ENCODE measurements around the gene P2RY8. TPM values are rescaled to one million over a fixed set of nuclear protein-coding genes. Genes with fewer than 3 reads are reported as not detected.

Gene P2RY8
- total RNA-seq, 2 experiments from 2014 or later: 9.8 to 10.6 TPM

DNA sequence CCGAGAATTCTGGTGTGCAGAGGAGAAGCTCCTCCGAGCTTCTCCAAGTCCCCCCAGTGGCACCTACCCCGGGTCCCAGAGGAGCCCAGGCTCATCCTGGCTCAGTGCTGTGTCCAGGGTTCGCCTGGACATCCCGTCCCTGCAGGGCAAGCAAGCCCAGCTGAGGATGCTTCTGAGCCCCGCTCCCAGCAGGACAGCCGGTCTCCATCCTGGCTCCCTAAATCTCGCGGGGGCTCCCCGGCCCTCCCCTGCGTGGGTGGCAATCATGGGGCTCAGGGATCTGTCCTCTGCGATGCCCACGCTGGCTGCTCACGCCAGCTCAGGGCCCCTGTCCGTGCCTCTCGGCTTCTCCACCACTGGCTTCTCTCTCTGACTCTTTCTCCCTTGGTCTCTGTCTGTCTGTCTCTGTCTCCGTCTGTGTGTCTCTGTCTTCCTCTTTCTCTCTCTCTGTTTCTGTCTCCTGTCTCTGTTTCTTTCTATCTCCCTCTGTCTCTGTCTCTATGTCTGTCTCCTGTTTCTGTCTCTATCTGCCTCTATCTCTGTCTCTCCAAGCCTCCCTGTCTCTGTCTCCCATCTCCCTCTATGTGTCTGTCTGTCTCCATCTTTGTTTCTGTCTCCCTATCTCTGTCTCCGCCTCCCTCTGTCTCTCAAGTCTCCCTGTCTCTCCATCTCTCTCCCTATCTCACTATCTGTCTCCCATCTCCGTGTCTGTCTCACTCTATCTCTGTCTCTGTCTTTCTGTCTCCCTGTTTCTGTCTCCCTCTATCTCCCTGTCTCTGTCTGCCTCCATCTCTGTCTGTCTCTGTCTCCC lies 117.2 kb downstream of the P2RY8 start:
- Mint-ChIP-seq H3K36me3 (ENCODE audit: low read depth) (peaks cover 46% of the 10 kb centered on the region), H3K27ac (peak overlapping the region; percentile 32), H3K9me3 (peaks cover 9% of the 10 kb centered on the region), H3K4me1 (ENCODE audit: low read depth) (no peaks in the 10 kb centered on the region), H3K4me3 (no peak overlapping the region), H3K27me3 (ENCODE audit: low read depth) (no peaks in the 10 kb centered on the region)
- no peak for DNase-seq
- CTCF ChIA-PET: no interaction called here
- intact Hi-C loops (cut with micrococcal nuclease): no loop called here

DNA sequence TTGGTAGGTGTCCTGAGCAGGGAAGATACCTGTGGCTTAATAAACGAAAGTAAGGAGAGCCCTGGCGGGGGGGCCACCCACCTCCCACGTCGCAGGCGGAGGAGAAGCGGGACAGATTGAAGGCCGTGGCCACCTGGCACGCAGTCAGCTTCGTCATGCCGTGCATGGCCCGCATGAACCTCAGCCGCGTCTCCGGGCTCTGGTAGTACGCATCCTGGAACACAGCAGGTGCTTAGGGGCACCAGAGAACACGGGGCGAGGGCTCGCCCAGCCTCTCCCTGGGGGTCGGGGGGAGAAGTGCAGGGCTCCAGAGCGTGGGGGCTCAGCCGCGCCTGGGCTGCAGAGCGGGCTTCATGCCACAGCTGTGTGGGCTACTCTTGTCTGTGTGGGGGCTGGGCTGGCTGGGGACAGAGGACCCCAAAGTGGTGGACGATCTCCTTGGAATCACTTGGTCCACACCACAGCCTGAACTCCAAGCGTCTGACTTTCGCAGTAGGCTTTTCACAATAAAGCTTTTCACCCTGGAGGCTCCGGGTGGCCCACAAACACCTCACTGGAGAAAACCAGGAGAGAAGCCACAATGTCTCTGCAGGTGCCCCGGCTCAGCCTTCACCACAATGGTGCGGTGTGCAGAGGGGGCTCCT lies 118.0 kb downstream of the P2RY8 start:
- H3K27me3 Mint-ChIP-seq (ENCODE audit: low read depth): no peaks in the 10 kb centered on the region
- H3K36me3 Mint-ChIP-seq (ENCODE audit: low read depth): peaks cover 43% of the 10 kb centered on the region
- H3K9me3 Mint-ChIP-seq: peaks cover 9% of the 10 kb centered on the region
- intact Hi-C loops (cut with micrococcal nuclease): no loop called here
- H3K4me3 Mint-ChIP-seq: no peak overlapping the region
- H3K4me1 Mint-ChIP-seq (ENCODE audit: low read depth): no peaks in the 10 kb centered on the region
- CTCF ChIA-PET: no interaction called here
- DNase-seq: no peak
- no peak overlapping the region for H3K27ac Mint-ChIP-seq

DNA sequence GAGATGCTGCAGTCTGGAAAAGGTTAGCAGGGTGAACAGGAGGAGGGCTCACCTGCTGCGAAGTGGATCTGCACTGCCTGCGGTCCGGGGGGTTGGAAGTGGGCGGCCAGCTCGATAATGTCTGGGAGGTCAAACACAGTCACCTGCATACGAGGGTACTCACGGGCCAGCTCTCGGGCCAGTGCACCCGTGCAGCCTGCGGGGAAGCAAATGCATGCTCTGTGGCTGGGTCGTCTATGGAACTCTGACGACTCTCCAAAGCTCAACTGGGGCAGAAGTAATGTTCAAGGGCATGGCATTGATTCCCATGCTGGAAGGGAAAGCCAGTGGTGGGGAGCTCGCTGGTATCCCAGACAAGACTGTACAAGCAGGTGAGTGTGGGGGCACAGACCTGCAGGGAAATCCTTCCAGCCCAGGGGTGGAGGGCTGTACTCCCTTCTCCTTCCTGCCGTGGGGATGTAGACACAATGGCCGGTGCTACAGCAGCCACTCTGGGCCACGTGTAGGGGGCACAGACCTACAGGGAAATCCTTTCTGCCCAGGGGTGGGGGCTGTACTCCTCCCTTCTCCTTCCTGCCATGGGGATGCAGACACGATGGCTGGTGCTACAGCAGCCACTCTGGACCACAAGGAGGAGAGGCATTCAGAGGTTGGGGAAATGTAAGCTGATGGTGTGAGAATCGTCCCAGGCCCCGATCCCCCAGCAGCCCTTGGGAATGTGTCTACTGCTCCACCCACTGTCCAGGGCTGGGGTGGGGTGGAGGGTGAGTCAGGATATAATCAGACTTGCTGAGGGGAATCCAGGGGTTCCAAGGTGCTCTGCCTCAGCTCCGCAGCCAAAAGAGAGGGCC lies 118.8 kb downstream of the P2RY8 start:
- DNase-seq: no peak
- Mint-ChIP-seq H3K27ac (no peak overlapping the region), H3K4me1 (ENCODE audit: low read depth) (no peaks in the 10 kb centered on the region), H3K4me3 (no peak overlapping the region), H3K27me3 (ENCODE audit: low read depth) (no peaks in the 10 kb centered on the region), H3K9me3 (peaks cover 9% of the 10 kb centered on the region), H3K36me3 (ENCODE audit: low read depth) (peaks cover 44% of the 10 kb centered on the region)
- CTCF ChIA-PET: no interaction called here
- intact Hi-C loops (cut with micrococcal nuclease): no loop called here

DNA sequence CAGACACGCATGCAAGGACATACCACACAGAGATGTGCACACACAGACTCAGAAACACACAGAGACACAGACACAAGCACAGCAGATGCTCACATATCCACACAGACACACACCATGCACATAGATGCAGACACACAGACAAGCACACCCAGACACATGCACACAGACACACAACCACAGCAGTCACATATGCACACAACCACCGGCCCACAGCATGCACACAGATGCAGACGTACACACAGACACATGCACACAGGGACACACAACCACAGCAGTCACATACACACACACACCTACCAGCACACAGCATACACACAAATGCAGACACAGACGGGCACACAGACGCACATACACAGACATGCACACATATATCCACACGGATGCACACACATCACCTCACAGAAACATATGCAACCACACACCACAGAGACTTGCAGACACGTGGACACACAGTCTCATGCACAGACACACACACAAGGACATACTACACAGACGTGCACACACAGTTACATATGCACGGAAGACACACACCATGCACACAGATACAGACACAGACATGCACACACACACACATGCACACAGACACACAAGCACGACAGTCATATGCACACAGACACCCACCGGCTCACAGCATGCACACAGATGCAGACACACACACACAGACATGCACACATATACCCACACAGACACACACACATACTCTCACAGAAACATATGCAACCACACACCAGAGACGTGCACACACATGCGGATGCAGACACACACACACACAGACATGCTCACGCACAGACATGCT lies 119.8 kb downstream of the P2RY8 start:
- intact Hi-C loops (cut with micrococcal nuclease): no loop called here
- CTCF ChIA-PET: no interaction called here
- Mint-ChIP-seq H3K9me3 (peaks cover 9% of the 10 kb centered on the region), H3K36me3 (ENCODE audit: low read depth) (peaks cover 43% of the 10 kb centered on the region), H3K27me3 (ENCODE audit: low read depth) (no peaks in the 10 kb centered on the region), H3K4me3 (no peak overlapping the region), H3K27ac (no peak overlapping the region), H3K4me1 (ENCODE audit: low read depth) (no peaks in the 10 kb centered on the region)
- no peak for DNase-seq

DNA sequence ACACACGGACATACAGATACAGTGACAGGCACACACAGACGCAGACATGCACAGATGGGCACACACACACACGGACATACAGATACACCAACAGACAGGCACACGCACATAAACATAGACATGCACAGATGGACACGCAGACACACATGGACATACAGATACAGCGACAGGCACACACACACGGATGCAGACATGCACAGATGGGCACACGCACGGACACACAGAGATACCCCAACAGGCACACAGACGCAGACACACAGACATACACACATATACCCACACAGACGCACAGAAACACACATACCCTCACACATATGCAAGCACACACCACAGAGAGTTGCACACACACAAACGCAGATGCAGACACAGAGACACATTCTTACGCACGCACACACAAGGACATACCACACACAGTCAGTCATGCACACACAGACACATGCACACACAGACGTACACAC lies 120.6 kb downstream of the P2RY8 start:
- CTCF ChIA-PET: no interaction called here
- DNase-seq: no peak
- no peak overlapping the region for H3K4me3 Mint-ChIP-seq

More for the DNA sequence above, 120.6 kb downstream of the P2RY8 start:
- Mint-ChIP-seq H3K27ac (no peak overlapping the region), H3K4me1 (ENCODE audit: low read depth) (no peaks in the 10 kb centered on the region), H3K27me3 (ENCODE audit: low read depth) (no peaks in the 10 kb centered on the region), H3K9me3 (peaks cover 2% of the 10 kb centered on the region), H3K36me3 (ENCODE audit: low read depth) (peaks cover 38% of the 10 kb centered on the region)
- intact Hi-C loops (cut with micrococcal nuclease): no loop called here

Other genes with a start within 250 kb of the P2RY8 start
- not detected for gene IL3RA, start 200.4 kb downstream of the P2RY8 start, total RNA-seq
- gene SLC25A6, start 145.1 kb downstream of the P2RY8 start, total RNA-seq: 100 to 1,000 TPM; 457 to 463 TPM
- 10 to 100 TPM; 45.1 to 47.2 TPM for gene ASMTL, start 84.3 kb downstream of the P2RY8 start, total RNA-seq
- gene AKAP17A, start 54.4 kb upstream of the P2RY8 start, total RNA-seq: 10 to 100 TPM; 59.2 to 60.5 TPM
- not detected for gene ASMT, start 77.9 kb upstream of the P2RY8 start, total RNA-seq

Data from activated naive CD4-positive, alpha-beta T cell treated with anti-CD3 and anti-CD28 coated beads for 36 hours (primary cell).